Aorta (tissue), 5 donors: Measurements from ENCODE around the gene SMR3B. TPM values are rescaled to one million over a fixed set of nuclear protein-coding genes. Genes with fewer than 3 reads are reported as not detected.

Experiments used
- ATAC-seq: fragments of 200-7000 bp; cut with Tn5 transposase; one replicate; pipeline ENCODE4 v1.9.1; 2022; ENCODE audit warnings: moderate library complexity; ENCODE audit not compliant: low FRiP score
- DNase-seq, 2 donors: peaks; one replicate each; pipeline ENCODE4 v3.0.0-alpha.2; 2020
- H3K27ac ChIP-seq, 2 donors: one replicate each; pipeline ENCODE4 v1.5.1; 2013; ENCODE audit warnings: low read length in 2 of 2, mild to moderate bottlenecking in 2 of 2, moderate library complexity in 2 of 2, control low read depth in 1 of 2, inconsistent platforms in 1 of 2, low read depth in 1 of 2
- H3K27me3 ChIP-seq, 2 donors: one replicate each; pipeline ENCODE4 v1.6.1; 2013; ENCODE audit warnings: control low read depth in 1 of 2, low read length in 1 of 2, mild to moderate bottlenecking in 1 of 2, moderate library complexity in 1 of 2; ENCODE audit not compliant: insufficient read depth in 2 of 2, control insufficient read depth in 1 of 2
- H3K36me3 ChIP-seq, 2 donors: one replicate each; pipeline ENCODE4 v1.6.1; 2013; ENCODE audit warnings: control low read depth in 1 of 2, low read length in 1 of 2, mild to moderate bottlenecking in 1 of 2; ENCODE audit not compliant: insufficient read depth in 2 of 2, control insufficient read depth in 1 of 2
- H3K4me1 ChIP-seq, 2 donors: one replicate each; pipeline ENCODE4 v1.6.1; 2013; ENCODE audit warnings: low read length in 2 of 2, control low read depth in 1 of 2, mild to moderate bottlenecking in 1 of 2, moderate library complexity in 1 of 2; ENCODE audit not compliant: insufficient read depth in 2 of 2, control insufficient read depth in 1 of 2
- H3K4me3 ChIP-seq, 2 donors: one replicate each; pipeline ENCODE4 v1.5.1; 2013; ENCODE audit warnings: low read length in 2 of 2, control low read depth in 1 of 2, mild to moderate bottlenecking in 1 of 2
- H3K9me3 ChIP-seq: one replicate; pipeline ENCODE4 v1.6.1; 2013; ENCODE audit warnings: mild to moderate bottlenecking, low read length; ENCODE audit not compliant: control insufficient read depth
- WGBS, 2 donors: extraction: QIAGEN DNeasy Blood & Tissue Kit; methylation state at CpG; one replicate each; pipeline ENCODE4 v1.1.7; 2013; 5-methylcytosine and 5-hydroxymethylcytosine counted together
- intact Hi-C, 2 donors: fragments of 100-400 bp; cut with DNase I; formaldehyde crosslinking; loops; one replicate each; pipeline versions ENCODE4 v1.14.2 to v1.15.0; 2022
- polyA plus RNA-seq, 2 donors: library from polyadenylated mRNA; stranded (reverse); fragments of 200-250 nt; gene quantifications; one replicate each; pipeline ENCODE4 v1.2.3, GENCODE V29; 2013
- total RNA-seq, 2 donors: library from RNA; stranded (reverse); fragmentation: NEBNext Ultra II Directional; extraction: Animal tissue kit (Norgen Biotek cat#: 25700); gene quantifications; one replicate each; pipeline ENCODE4 v1.2.1, GENCODE V29; 2021
- donor health status: healthy with polysubstance abuse.
- donor health status: Bipolar disorder and iron deficiency.
- donor health status: DM: no; HTN: no; CAD: no.
- donor health status: DM: no; HTN: no; CAD: no.
- donor health status: DM: yes; HTN: yes; CAD: no.

SMR3B gene
- total and polyA plus RNA-seq, 4 donors = not detected

DNA sequence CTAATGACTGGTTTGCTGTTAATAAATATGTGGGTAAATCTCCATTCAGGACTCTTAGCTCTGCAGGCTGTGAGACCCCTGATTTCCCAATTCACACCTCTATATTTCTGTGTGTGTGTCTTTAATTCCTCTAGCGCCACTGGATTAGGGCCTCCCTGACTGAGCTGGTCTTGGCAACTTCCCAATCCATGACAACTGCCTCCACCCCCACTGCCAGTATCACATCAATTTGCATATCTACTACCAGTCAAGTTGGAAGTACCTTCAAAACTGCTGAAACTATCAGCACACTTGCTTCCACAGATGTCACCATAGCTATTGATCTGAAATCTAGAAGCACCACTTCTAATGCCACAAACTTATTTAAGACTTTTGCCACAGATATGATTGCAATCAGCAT lies 42.4 kb downstream of the SMR3B start:
- 83 to 91% methylated on average over 1 of the region's 1 CpG for whole genome bisulfite sequencing, 2 donors
- ATAC-seq = no peak
- H3K4me3 ChIP-seq = no peak overlapping the region
- DNase-seq = no peak
- no peak overlapping the region for H3K27ac ChIP-seq
- intact Hi-C loops = no loop called here
- H3K36me3 ChIP-seq = no peaks in the 10 kb centered on the region
- H3K27me3 ChIP-seq = no peaks in the 10 kb centered on the region
- no peaks in the 10 kb centered on the region for H3K9me3 ChIP-seq
- no peaks in the 10 kb centered on the region for H3K4me1 ChIP-seq

DNA sequence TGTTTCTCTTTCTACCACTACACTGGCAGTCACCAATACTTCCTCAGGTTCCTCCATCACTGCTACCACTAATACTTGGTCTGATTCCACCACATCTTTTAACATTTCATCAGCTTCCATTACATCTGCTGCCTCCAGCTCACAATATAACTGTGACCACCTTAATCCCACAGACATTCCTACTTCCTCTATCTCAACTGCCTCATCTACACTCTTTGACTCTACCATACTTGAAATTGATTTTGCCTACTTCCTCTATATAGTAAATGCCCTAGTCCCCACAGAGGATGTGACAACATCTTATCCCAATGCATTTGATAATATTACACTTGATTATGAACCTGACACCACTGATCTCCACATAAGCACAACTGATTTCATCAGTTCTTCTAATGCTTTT lies 43.9 kb downstream of the SMR3B start:
- Histone ChIP-seq H3K9me3 (no peaks in the 10 kb centered on the region), H3K27ac (no peak overlapping the region), H3K27me3 (no peaks in the 10 kb centered on the region), H3K4me3 (no peak overlapping the region), H3K4me1 (no peaks in the 10 kb centered on the region), H3K36me3 (no peaks in the 10 kb centered on the region)
- DNase-seq (no peak), ATAC-seq (no peak)
- intact Hi-C loops = no loop called here

DNA sequence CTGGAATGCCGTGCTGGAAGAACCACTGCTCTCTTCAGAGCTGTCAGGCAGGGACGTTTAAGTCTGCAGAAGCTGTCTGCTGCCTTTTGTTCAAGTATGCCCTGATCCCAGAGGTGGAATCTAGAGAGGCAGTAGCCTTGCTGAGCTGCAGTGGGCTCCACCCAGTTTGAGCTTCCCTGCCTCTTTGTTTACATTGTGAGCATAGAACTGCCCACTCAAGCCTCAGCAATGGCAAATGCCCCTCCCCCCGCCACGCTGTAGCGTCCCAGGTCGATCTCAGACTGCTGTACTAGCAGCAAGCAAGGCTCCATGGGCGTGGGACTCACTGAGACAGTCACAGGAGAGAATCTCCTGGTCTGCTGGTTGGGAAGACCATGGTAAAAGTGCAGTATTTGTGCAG lies 54.3 kb downstream of the SMR3B start:
- Histone ChIP-seq H3K4me3 (no peak overlapping the region), H3K27me3 (no peaks in the 10 kb centered on the region), H3K36me3 (no peaks in the 10 kb centered on the region), H3K9me3 (no peaks in the 10 kb centered on the region), H3K4me1 (no peaks in the 10 kb centered on the region), H3K27ac (no peak overlapping the region)
- no peak for ATAC-seq
- WGBS, 2 donors = 62% methylated on average over 7 of the region's 7 CpGs
- no peak for DNase-seq
- intact Hi-C loops = no loop called here

Other genes starting within 250 kb of the SMR3B start
- gene PRR27, start 228.9 kb upstream of the SMR3B start, total RNA-seq = not detected
- not detected for gene PRR27, start 228.9 kb upstream of the SMR3B start, polyA plus RNA-seq
- not detected for gene ODAM, start 187.4 kb upstream of the SMR3B start, total RNA-seq
- not detected for gene ODAM, start 187.4 kb upstream of the SMR3B start, polyA plus RNA-seq
- not detected for gene FDCSP, start 157.0 kb upstream of the SMR3B start, total RNA-seq
- gene FDCSP, start 157.0 kb upstream of the SMR3B start, polyA plus RNA-seq = not detected
- gene CSN3, start 140.5 kb upstream of the SMR3B start, total RNA-seq = not detected
- gene CSN3, start 140.5 kb upstream of the SMR3B start, polyA plus RNA-seq = not detected
- not detected for gene CABS1, start 48.1 kb upstream of the SMR3B start, total RNA-seq
- under 1 TPM in 1 of 2 donors, not detected in 1; 0.05 TPM for gene CABS1, start 48.1 kb upstream of the SMR3B start, polyA plus RNA-seq
- gene SMR3A, start 22.4 kb upstream of the SMR3B start, total RNA-seq = not detected
- gene SMR3A, start 22.4 kb upstream of the SMR3B start, polyA plus RNA-seq = not detected
- not detected for gene OPRPN, start 14.8 kb downstream of the SMR3B start, total RNA-seq
- not detected for gene OPRPN, start 14.8 kb downstream of the SMR3B start, polyA plus RNA-seq
- gene MUC7, start 89.1 kb downstream of the SMR3B start, total RNA-seq = not detected
- not detected for gene MUC7, start 89.1 kb downstream of the SMR3B start, polyA plus RNA-seq
- not detected for gene AMTN, start 135.4 kb downstream of the SMR3B start, total RNA-seq
- not detected for gene AMTN, start 135.4 kb downstream of the SMR3B start, polyA plus RNA-seq
- gene AMBN, start 209.1 kb downstream of the SMR3B start, total RNA-seq = not detected
- not detected for gene AMBN, start 209.1 kb downstream of the SMR3B start, polyA plus RNA-seq
- under 1 TPM in 1 of 2 donors, not detected in 1; 0.19 TPM for gene ENAM, start 245.6 kb downstream of the SMR3B start, total RNA-seq
- gene ENAM, start 245.6 kb downstream of the SMR3B start, polyA plus RNA-seq = not detected